MCF 10A (cell line): ENCODE results near the gene NCAPD2. TPM values are rescaled to one million over a fixed set of nuclear protein-coding genes. Genes with fewer than 3 reads are reported as not detected.
"Not testable (repeated sequence)": the region's sequence is repeated elsewhere in the genome, so short reads cannot be mapped to it uniquely, and the experiment has no call there.

Source experiments
- BruUV-seq: library from RNA; stranded (reverse); fragments of 400-500 nt; replicated peaks from 2 replicates; lab custom pipeline; 2021; lab: Mats Ljungman, UMichigan
- CTCF ChIA-PET: fragments of 300-600 bp; sonication (Branson Sonifier 250); formaldehyde crosslinking; extraction: SDS; loops from one replicate; lab custom pipeline; 2021; ENCODE audit warnings: antibody characterized with exemption, inconsistent platforms; lab: Yijun Ruan, JAX
- POLR2A ChIA-PET: fragments of 300-600, 350-650 bp; sonication (Branson Sonifier 250); formaldehyde crosslinking; extraction: SDS; loops from one replicate; lab custom pipeline; 2020; ENCODE audit warnings: antibody characterized with exemption, inconsistent platforms; lab: Yijun Ruan, JAX
- DNase-seq: peaks from one replicate; pipeline ENCODE4 v3.0.0-alpha.2; 2018; ENCODE audit not compliant: unreplicated experiment
- H3K27ac Mint-ChIP-seq: one replicate; pipeline ENCODE4 v1.8.0; 2022; ENCODE audit warnings: mild to moderate bottlenecking, low read depth, mixed read lengths; ENCODE audit not compliant: unreplicated experiment
- H3K27me3 Mint-ChIP-seq: one replicate; pipeline ENCODE4 v1.8.0; 2022; ENCODE audit warnings: mixed read lengths; ENCODE audit not compliant: insufficient read depth, unreplicated experiment
- H3K36me3 Mint-ChIP-seq: one replicate; pipeline ENCODE4 v1.8.0; 2022; ENCODE audit warnings: mild to moderate bottlenecking, moderate library complexity, mixed read lengths; ENCODE audit not compliant: insufficient read depth, unreplicated experiment
- H3K4me1 Mint-ChIP-seq: one replicate; pipeline ENCODE4 v1.8.0; 2022; ENCODE audit warnings: mixed read lengths; ENCODE audit not compliant: insufficient read depth, unreplicated experiment
- H3K4me3 Mint-ChIP-seq: one replicate; pipeline ENCODE4 v1.8.0; 2022; ENCODE audit warnings: mild to moderate bottlenecking, moderate library complexity, mixed read lengths; ENCODE audit not compliant: unreplicated experiment
- H3K9me3 Mint-ChIP-seq: one replicate; pipeline ENCODE4 v1.8.0; 2022; ENCODE audit warnings: mixed read lengths; ENCODE audit not compliant: unreplicated experiment
- intact Hi-C: fragments of 100-400 bp; cut with micrococcal nuclease; formaldehyde crosslinking; loops from 2 replicates; pipeline ENCODE4 v1.14.1; 2022
- total RNA-seq: library from RNA; stranded (reverse); gene quantifications from 2 replicates; pipeline ENCODE4 v1.2.3, GENCODE V29; 2022
- TF ChIP-seq, protein P1 (sequence below): fragments of 200-600 bp; IDR thresholded peaks from one replicate; pipeline ENCODE4 v1.8.0; 2022; ENCODE audit warnings: antibody characterized with exemption, mild to moderate bottlenecking; ENCODE audit not compliant: unreplicated experiment

Gene NCAPD2
- total RNA-seq, 1 experiment from 2014 or later = 52.0 TPM

DNA sequence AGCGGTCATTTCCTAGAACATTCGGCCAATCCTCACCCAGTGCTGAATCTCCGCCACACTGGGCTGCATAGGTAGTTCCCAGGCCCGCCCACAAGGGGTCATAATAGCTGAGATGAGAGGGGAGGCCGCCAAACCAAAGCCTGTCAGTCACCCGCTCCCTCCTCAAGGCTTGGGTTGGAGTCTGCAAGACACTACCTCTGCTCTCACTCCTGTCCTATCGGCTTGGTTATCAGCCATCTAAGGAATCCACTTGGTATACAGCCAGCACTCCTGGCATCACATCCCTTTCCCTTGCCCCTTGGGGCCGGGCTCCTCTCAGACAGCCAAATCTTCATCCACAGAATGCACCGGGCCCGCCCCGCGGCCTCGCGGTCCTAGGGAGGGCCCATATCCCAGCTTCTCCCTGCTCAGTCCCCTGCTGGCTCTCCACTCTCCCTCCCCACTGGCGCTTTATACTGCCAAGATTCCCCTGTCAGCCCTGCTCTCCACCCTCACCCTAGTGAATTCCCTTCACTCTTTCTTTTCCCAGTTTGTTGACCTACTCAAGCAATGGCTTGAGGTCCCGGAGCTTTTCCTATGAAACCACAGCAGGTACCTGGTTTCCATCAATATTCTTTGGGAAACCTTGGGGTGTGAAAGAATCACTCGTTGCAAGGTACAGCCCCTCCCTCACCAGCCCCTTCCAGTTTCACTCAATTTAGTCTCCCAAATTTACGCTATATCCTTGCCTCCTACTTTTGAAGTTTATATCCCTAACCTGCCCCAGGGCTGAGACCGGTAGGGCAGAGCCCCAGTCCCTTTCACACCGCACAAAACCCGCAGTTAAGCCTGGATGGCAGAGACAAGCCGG is 60.5 kb downstream of the NCAPD2 start:
- intact Hi-C loops = no loop called here
- H3K36me3 Mint-ChIP-seq = peaks cover 38% of the 10 kb centered on the region
- peak; percentile 66 for DNase-seq

DNA sequence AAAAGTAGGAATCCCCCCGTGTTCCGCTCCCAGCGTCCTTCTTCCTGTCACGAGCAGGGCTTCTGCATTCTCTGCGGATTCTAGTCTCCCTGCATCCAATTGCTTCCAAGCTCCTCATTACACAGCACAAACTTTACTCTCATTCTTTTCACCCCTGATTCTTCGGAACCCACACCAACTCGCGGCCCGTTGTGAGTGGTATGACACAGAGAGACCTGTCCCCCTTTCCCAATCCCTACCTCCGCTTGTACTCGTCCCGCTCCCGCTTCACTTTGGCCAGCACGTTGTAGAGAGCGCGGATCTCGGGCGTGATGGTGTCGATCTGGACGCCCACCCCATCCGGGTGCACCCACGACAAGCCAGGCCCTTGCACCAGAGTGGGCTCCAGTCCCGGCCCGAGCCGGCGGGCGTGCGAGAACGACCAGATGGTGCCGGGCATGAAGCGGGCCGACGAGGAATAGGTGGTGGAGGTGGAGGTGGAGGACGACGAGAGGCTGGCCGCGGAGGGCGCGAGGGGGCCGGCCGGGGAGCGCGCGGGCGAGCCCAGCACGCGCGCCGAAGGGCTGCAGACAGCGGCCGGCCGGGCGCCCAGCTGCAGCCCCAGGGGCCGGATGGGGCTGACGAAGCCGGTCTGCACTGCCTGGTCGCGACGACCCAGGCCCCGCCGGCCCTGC is 61.3 kb downstream of the NCAPD2 start:
- no peak for DNase-seq
- Mint-ChIP-seq H3K27me3 (no peaks in the 10 kb centered on the region), H3K36me3 (peaks cover 45% of the 10 kb centered on the region), H3K9me3 (no peaks in the 10 kb centered on the region), H3K4me3 (no peak overlapping the region), H3K27ac (peak overlapping the region; percentile 54), H3K4me1 (peaks cover 30% of the 10 kb centered on the region)
- intact Hi-C loops = no loop called here
- ChIA-PET CTCF (interaction anchor here (1.1 to 6.7 kb wide), 3 partner anchors 8 to 61 kb away, joined by 3 to 58 read pairs (median 33); no protein-coding TSS in a partner anchor), POLR2A (no interaction called here)
- no TSS peak for BruUV-seq
- TF ChIP-seq, protein P1, sequence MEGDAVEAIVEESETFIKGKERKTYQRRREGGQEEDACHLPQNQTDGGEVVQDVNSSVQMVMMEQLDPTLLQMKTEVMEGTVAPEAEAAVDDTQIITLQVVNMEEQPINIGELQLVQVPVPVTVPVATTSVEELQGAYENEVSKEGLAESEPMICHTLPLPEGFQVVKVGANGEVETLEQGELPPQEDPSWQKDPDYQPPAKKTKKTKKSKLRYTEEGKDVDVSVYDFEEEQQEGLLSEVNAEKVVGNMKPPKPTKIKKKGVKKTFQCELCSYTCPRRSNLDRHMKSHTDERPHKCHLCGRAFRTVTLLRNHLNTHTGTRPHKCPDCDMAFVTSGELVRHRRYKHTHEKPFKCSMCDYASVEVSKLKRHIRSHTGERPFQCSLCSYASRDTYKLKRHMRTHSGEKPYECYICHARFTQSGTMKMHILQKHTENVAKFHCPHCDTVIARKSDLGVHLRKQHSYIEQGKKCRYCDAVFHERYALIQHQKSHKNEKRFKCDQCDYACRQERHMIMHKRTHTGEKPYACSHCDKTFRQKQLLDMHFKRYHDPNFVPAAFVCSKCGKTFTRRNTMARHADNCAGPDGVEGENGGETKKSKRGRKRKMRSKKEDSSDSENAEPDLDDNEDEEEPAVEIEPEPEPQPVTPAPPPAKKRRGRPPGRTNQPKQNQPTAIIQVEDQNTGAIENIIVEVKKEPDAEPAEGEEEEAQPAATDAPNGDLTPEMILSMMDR = no peak

More for the DNA sequence above, 60.5 kb downstream of the NCAPD2 start:
- POLR2A ChIA-PET = interaction anchor here (1.1 kb wide), 1 partner anchor 13 kb away, joined by 3 read pairs; no protein-coding TSS in a partner anchor
- TF ChIP-seq, protein P1 = peak; percentile 48
- Mint-ChIP-seq H3K27ac (peak overlapping the region; percentile 54), H3K4me3 (no peak overlapping the region), H3K4me1 (peaks cover 30% of the 10 kb centered on the region), H3K27me3 (no peaks in the 10 kb centered on the region), H3K9me3 (no peaks in the 10 kb centered on the region)
- BruUV-seq = no TSS peak
- CTCF ChIA-PET = interaction anchor here (0.5 to 6.7 kb wide), 8 partner anchors 9 to 865 kb away, joined by 3 to 58 read pairs (median 3); no protein-coding TSS in a partner anchor

DNA sequence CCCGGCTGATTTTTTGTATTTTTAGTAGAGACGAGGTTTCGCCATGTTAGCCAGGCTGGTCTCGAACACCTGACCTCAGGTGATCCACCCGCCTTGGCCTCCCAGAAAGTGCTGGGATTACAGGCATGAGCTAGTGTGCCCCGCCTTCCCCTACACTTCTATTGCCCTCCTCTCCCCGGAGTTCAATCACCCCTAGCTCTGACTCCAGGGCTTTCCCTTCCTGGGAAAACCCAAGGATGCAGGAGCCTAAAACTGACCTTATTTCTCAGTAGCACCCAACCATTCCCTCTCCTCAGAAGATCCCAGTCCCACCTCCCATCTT is 62.6 kb downstream of the NCAPD2 start:
- ChIA-PET CTCF (interaction anchor here (0.6 to 3.7 kb wide), 5 partner anchors 11 to 91 kb away, joined by 3 to 34 read pairs (median 7); no protein-coding TSS in a partner anchor), POLR2A (interaction anchor here (1.9 to 3.9 kb wide), 2 partner anchors 12 to 16 kb away, joined by 8 to 16 read pairs; partner anchors contain the start of gene NOP2)
- H3K27ac Mint-ChIP-seq, DNase-seq, BruUV-seq, H3K4me3 Mint-ChIP-seq, H3K27me3 Mint-ChIP-seq, intact Hi-C loops, H3K9me3 Mint-ChIP-seq: not testable (repeated sequence)
- Mint-ChIP-seq H3K4me1 (peaks cover 30% of the 10 kb centered on the region), H3K36me3 (peaks cover 54% of the 10 kb centered on the region)

DNA sequence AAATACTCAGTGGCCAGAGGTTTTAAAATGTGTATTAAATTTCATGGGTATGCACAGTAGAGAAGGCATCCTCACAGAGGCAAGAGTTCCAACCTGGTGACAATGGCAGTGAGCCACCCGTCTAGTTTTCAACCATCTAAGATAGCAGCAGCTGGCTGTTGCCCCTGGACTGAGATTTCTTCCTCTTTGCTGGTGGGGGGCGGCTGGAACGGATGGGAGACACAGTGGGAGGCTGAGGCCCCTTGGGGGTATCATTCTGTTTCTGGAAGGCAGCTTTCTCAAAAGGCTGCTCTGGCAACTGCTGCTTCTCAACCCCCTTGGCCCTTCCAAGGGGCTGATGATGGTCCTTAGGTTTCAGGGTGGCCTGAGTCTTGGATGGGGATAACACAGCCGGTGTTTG is 63.0 kb downstream of the NCAPD2 start:
- DNase-seq = no peak
- no TSS peak for BruUV-seq
- peaks cover 55% of the 10 kb centered on the region for H3K36me3 Mint-ChIP-seq
- ChIA-PET CTCF (interaction anchor here (0.6 to 3.7 kb wide), 11 partner anchors 11 to 133 kb away, joined by 3 to 34 read pairs (median 5); partner anchors contain the start of genes GAPDH and NOP2), POLR2A (interaction anchor here (1.9 to 3.9 kb wide), 3 partner anchors 11 to 21 kb away, joined by 8 to 16 read pairs (median 11); partner anchors contain the start of gene NOP2)
- no peaks in the 10 kb centered on the region for H3K27me3 Mint-ChIP-seq
- peaks cover 27% of the 10 kb centered on the region for H3K4me1 Mint-ChIP-seq
- TF ChIP-seq, protein P1 = no peak
- no peaks in the 10 kb centered on the region for H3K9me3 Mint-ChIP-seq
- no peak overlapping the region for H3K27ac Mint-ChIP-seq
- intact Hi-C loops = no loop called here
- H3K4me3 Mint-ChIP-seq = no peak overlapping the region
